Urothelium cell line (cell line): Measurements from ENCODE around the gene PER3.

Source experiments
- DNase-seq: peaks from one replicate; pipeline ENCODE4 v3.0.0; 2011; ENCODE audit warnings: low spot score, mixed read lengths
- FAIRE-seq: peaks from 2 replicates; lab custom pipeline; 2011; peaks lifted over from hg19 to GRCh38; lab: Jason Lieb, UNC

PER3 gene

GRCh38 chr1:7831458-7831857 is 47.4 kb downstream of the PER3 start:
- no peak for FAIRE-seq
- no peak for DNase-seq

- DNase-seq (no peak), FAIRE-seq (no peak)
Measured at GRCh38 chr1:7833035-7833434, 48.9 kb downstream of the PER3 start.

- DNase-seq: no peak
- no peak for FAIRE-seq
Measured at GRCh38 chr1:7838714-7839113, 54.6 kb downstream of the PER3 start.

GRCh38 chr1:7839526-7839925 is 55.4 kb downstream of the PER3 start:
- DNase-seq (no peak), FAIRE-seq (no peak)

GRCh38 chr1:7842517-7842916 is 58.4 kb downstream of the PER3 start:
- DNase-seq (no peak), FAIRE-seq (no peak)

- FAIRE-seq (no peak), DNase-seq (no peak)
Measured at GRCh38 chr1:7845761-7846160, 61.7 kb downstream of the PER3 start.

GRCh38 chr1:7846656-7847055 is 62.6 kb downstream of the PER3 start:
- DNase-seq (no peak), FAIRE-seq (no peak)

GRCh38 chr1:7847599-7847998 is 63.5 kb downstream of the PER3 start:
- no peak for FAIRE-seq
- no peak for DNase-seq

- FAIRE-seq: no peak
Measured at GRCh38 chr1:7850786-7851185, 66.7 kb downstream of the PER3 start.

GRCh38 chr1:7852804-7853683 is 69.0 kb downstream of the PER3 start, which contains the start of gene UTS2:
Gene UTS2, minus strand, starts transcription at chr1:7853065. Its CDS starts 62 bp downstream, at chr1:7853003.
- DNase-seq (no peak), FAIRE-seq (no peak)

More at GRCh38 chr1:7850786-7851185, 66.7 kb downstream of the PER3 start:
- DNase-seq: no peak

GRCh38 chr1:7853684-7854026 is 69.6 kb downstream of the PER3 start:
- DNase-seq: no peak
- no peak for FAIRE-seq

- DNase-seq: no peak
Measured at GRCh38 chr1:7856345-7856744, 72.3 kb downstream of the PER3 start.

GRCh38 chr1:7857000-7857399 is 72.9 kb downstream of the PER3 start:
- FAIRE-seq: no peak
- DNase-seq: no peak

More at GRCh38 chr1:7856345-7856744, 72.3 kb downstream of the PER3 start:
- no peak for FAIRE-seq

GRCh38 chr1:7857985-7858384 is 73.9 kb downstream of the PER3 start:
- DNase-seq (no peak), FAIRE-seq (no peak)

GRCh38 chr1:7859406-7859805 is 75.3 kb downstream of the PER3 start:
- no peak for DNase-seq
- FAIRE-seq: no peak

- DNase-seq (no peak), FAIRE-seq (no peak)
Measured at GRCh38 chr1:7860130-7860529, 76.0 kb downstream of the PER3 start.

GRCh38 chr1:7861452-7861851 is 77.4 kb downstream of the PER3 start:
- FAIRE-seq (no peak), DNase-seq (no peak)

- FAIRE-seq (no peak), DNase-seq (no peak)
Measured at GRCh38 chr1:7862211-7863060, 78.3 kb downstream of the PER3 start.

- FAIRE-seq (no peak), DNase-seq (no peak)
Measured at GRCh38 chr1:7863756-7864328, 79.8 kb downstream of the PER3 start.

- no peak for FAIRE-seq
- no peak for DNase-seq
Measured at GRCh38 chr1:7865978-7866377, 81.9 kb downstream of the PER3 start.

- no peak for DNase-seq
Measured at GRCh38 chr1:7868070-7868780, 84.1 kb downstream of the PER3 start.

More at GRCh38 chr1:7868070-7868780, 84.1 kb downstream of the PER3 start:
- FAIRE-seq: no peak
